ENCODE data around the gene DDX54.

DDX54 gene

DNA sequence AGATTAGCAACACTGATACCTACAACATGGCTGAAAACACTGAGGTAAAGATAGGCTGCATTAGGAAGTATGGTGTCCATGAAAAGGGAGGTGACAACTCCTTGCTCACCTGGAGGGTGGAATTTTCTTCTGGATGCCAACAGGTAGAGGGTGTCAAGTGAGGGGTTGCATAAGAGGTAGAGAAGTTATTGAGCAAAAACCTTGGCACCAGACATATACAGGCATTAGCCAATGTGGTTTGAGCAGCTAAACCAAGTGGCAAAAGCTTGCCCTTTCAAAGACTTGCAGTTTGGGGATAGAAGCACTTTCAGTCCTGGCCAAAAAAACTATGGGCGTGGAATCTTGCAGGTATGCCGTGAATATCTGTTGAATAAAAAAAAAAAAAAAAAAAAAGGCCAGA, 4.1 kb upstream of the DDX54 start:
- Histone ChIP-seq H3K4me1 (ENCODE audit: control insufficient read depth in 1 of 2, insufficient read depth in 1 of 2, low read depth in 1 of 2, low read length in 1 of 2) (peaks cover 14 to 16% of the 10 kb centered on the region in 2 experiments), H3K36me3 (peaks cover 11% of the 10 kb centered on the region), H3K27ac (no peak overlapping the region), H3K27me3 (no peaks in the 10 kb centered on the region), H3K4me3 (ENCODE audit: low read depth in 1 of 2, low read length in 1 of 2) (no peak overlapping the region), H3K9me3 (no peaks in the 10 kb centered on the region)
- TF ChIP-seq, protein P1, sequence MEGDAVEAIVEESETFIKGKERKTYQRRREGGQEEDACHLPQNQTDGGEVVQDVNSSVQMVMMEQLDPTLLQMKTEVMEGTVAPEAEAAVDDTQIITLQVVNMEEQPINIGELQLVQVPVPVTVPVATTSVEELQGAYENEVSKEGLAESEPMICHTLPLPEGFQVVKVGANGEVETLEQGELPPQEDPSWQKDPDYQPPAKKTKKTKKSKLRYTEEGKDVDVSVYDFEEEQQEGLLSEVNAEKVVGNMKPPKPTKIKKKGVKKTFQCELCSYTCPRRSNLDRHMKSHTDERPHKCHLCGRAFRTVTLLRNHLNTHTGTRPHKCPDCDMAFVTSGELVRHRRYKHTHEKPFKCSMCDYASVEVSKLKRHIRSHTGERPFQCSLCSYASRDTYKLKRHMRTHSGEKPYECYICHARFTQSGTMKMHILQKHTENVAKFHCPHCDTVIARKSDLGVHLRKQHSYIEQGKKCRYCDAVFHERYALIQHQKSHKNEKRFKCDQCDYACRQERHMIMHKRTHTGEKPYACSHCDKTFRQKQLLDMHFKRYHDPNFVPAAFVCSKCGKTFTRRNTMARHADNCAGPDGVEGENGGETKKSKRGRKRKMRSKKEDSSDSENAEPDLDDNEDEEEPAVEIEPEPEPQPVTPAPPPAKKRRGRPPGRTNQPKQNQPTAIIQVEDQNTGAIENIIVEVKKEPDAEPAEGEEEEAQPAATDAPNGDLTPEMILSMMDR (IDR thresholded peaks at IDR 0.05): no peak

DNA sequence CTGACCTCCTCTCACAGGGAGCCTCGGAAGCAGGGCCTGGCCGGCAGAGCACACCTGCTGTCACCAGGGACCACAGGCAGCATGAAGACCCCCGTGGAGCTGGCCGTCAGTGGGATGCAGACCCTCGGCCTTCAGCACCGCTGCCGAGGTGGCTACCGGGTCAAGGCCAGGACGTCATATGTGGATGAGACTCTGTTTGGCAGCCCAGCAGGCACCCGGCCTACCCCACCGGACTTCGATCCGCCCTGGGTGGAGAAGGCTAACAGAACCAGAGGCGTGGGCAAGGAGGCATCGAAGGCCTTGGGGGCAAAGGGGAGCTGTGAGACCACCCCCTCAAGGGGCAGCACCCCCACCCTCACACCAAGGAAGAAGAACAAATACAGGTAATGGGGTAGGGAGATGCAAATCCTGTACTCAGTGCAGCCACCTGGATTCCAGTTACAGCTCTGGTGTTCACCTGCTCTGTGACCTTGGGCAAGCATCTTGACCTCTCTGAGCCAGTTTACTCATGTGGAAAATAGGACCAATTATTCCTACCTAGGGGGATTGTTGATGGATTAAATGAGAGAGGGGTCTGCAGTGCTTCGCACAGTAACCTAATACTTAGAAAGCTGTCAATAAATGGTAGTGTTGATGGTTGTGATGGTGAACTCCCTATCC, 1.5 kb upstream of the DDX54 start:
- peaks cover 16 to 20% of the 10 kb centered on the region in 2 experiments for H3K4me1 ChIP-seq (ENCODE audit: control insufficient read depth in 1 of 2, insufficient read depth in 1 of 2, low read depth in 1 of 2, low read length in 1 of 2)
- H3K4me3 ChIP-seq (ENCODE audit: low read depth in 1 of 2, low read length in 1 of 2): peak overlapping the region in 1 of 2 experiments; percentile 97
- H3K27me3 ChIP-seq: no peaks in the 10 kb centered on the region
- peaks cover 6% of the 10 kb centered on the region for H3K36me3 ChIP-seq
- no peak overlapping the region for H3K27ac ChIP-seq
- no peaks in the 10 kb centered on the region for H3K9me3 ChIP-seq
- TF ChIP-seq, protein P1 (IDR thresholded peaks at IDR 0.05): no peak

DNA sequence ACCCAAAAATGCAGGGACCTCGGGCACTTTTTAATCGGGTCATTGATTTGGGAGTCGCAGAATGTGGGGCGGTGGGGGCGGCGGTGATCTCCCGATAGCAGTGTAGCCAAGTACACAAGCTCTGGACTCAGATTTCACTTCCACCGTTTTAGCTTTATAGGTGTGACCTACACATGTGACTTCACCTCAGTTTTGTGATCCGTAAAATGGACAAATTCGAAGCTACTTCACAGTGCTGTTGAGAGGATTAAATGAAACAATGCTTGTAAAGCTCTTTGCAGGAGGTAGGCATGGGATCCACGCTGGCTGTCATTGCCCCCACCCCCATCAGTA, 721 bp upstream of the DDX54 start:
- H3K4me3 ChIP-seq (ENCODE audit: low read depth in 1 of 2, low read length in 1 of 2): peak overlapping the region; percentile 97 to 100
- H3K27ac ChIP-seq: peak overlapping the region; percentile 95
- no peaks in the 10 kb centered on the region for H3K9me3 ChIP-seq
- TF ChIP-seq, protein P1 (IDR thresholded peaks at IDR 0.05): no peak
- H3K4me1 ChIP-seq (ENCODE audit: control insufficient read depth in 1 of 2, insufficient read depth in 1 of 2, low read depth in 1 of 2, low read length in 1 of 2): peaks cover 16 to 20% of the 10 kb centered on the region in 2 experiments
- no peaks in the 10 kb centered on the region for H3K36me3 ChIP-seq
- H3K27me3 ChIP-seq: no peaks in the 10 kb centered on the region

DNA sequence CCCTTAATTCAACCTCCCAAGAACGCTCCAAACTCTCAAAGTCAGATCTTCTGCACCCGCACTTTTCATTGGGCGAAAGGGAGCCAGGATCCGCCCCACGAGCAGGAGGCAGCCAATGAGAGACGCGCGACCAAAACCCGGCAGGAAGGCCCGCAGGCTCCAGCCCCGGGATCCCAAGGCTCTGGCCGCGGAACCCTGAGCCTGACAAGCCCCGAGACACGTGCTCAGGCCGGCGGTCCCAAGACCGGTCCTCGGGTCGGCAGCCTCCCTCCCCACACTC, 438 bp downstream of the DDX54 start:
- H3K9me3 ChIP-seq: no peaks in the 10 kb centered on the region
- peak overlapping the region; percentile 97 to 100 for H3K4me3 ChIP-seq (ENCODE audit: low read depth in 1 of 2, low read length in 1 of 2)
- no peaks in the 10 kb centered on the region for H3K27me3 ChIP-seq
- H3K27ac ChIP-seq: peak overlapping the region; percentile 95
- TF ChIP-seq, protein P1 (IDR thresholded peaks at IDR 0.05): no peak
- H3K4me1 ChIP-seq (ENCODE audit: control insufficient read depth in 1 of 2, insufficient read depth in 1 of 2, low read depth in 1 of 2, low read length in 1 of 2): peaks cover 16 to 20% of the 10 kb centered on the region in 2 experiments
- H3K36me3 ChIP-seq: peaks cover 11% of the 10 kb centered on the region

DNA sequence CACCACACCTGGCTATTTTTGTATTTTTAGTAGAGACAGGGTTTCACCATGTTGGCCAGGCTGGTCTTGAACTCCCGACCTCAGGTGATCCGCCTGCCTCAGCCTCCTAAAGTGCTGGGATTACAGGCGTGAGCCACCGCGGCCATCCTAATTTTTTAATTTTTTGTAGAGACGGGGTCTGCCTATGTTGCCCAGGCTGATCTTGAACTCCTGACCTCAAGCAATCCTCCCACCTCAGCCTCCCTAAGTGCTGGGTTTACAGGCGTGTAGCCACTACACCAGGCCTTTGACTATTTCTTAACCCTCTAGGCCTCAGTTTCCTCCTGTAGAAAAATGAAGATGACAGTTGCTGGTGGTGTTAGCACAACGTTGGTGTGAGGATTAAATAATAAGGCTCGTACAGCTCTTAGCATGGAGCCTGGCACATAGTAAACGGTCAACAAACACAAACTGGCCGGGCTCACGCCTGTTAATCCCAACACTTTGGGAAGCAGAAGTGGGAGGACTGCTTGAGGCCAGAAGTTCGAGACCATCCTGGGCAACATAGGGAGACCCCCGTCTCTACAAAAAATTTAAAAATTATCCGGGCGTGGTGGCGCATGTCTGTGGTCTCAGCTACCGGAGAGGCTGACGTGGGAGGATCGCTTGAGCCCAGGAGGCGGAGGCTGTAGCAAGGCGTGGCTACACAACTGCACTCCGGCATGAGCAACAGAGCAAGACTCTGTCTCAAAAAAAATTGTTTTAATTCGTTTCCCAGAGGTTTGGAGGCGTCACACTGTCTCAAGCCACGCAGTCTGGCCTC, 979 bp downstream of the DDX54 start:
- H3K27me3 ChIP-seq: no peaks in the 10 kb centered on the region
- peaks cover 16 to 20% of the 10 kb centered on the region in 2 experiments for H3K4me1 ChIP-seq (ENCODE audit: control insufficient read depth in 1 of 2, insufficient read depth in 1 of 2, low read depth in 1 of 2, low read length in 1 of 2)
- H3K4me3 ChIP-seq (ENCODE audit: low read depth in 1 of 2, low read length in 1 of 2): peak overlapping the region; percentile 97 to 100
- H3K27ac ChIP-seq: peak overlapping the region; percentile 95
- peaks cover 17% of the 10 kb centered on the region for H3K36me3 ChIP-seq
- no peaks in the 10 kb centered on the region for H3K9me3 ChIP-seq
- TF ChIP-seq, protein P1 (IDR thresholded peaks at IDR 0.05): no peak
